OCI-LY1 (cell line): ENCODE data around the gene RBM20.

Experiments
- CTCF ChIP-seq: fragments of 200-600 bp; sonication (generic), shearing (Covaris generic); IDR thresholded peaks from 2 replicates; pipeline ENCODE4 v1.5.1; 2017; ENCODE audit warnings: mild to moderate bottlenecking, antibody characterized with exemption, low read length, moderate library complexity, mixed read lengths
- EZH2 ChIP-seq: fragments of 200-600 bp; sonication (generic), shearing (Covaris generic); IDR thresholded peaks from 2 replicates; pipeline ENCODE4 v1.8.0; 2017; ENCODE audit warnings: borderline replicate concordance, mixed run types, mild to moderate bottlenecking, antibody characterized with exemption, low read length, moderate library complexity, mixed read lengths

- no peak for TF ChIP-seq CTCF
- TF ChIP-seq EZH2: no peak
Measured at GRCh38 chr10:110876788-110877187, 232.7 kb downstream of the RBM20 start.
